ENCODE data around the gene PRRG1.

- TF ChIP-seq CTCF (IDR thresholded peaks at IDR 0.05) = no peak
- TF ChIP-seq, protein P1, sequence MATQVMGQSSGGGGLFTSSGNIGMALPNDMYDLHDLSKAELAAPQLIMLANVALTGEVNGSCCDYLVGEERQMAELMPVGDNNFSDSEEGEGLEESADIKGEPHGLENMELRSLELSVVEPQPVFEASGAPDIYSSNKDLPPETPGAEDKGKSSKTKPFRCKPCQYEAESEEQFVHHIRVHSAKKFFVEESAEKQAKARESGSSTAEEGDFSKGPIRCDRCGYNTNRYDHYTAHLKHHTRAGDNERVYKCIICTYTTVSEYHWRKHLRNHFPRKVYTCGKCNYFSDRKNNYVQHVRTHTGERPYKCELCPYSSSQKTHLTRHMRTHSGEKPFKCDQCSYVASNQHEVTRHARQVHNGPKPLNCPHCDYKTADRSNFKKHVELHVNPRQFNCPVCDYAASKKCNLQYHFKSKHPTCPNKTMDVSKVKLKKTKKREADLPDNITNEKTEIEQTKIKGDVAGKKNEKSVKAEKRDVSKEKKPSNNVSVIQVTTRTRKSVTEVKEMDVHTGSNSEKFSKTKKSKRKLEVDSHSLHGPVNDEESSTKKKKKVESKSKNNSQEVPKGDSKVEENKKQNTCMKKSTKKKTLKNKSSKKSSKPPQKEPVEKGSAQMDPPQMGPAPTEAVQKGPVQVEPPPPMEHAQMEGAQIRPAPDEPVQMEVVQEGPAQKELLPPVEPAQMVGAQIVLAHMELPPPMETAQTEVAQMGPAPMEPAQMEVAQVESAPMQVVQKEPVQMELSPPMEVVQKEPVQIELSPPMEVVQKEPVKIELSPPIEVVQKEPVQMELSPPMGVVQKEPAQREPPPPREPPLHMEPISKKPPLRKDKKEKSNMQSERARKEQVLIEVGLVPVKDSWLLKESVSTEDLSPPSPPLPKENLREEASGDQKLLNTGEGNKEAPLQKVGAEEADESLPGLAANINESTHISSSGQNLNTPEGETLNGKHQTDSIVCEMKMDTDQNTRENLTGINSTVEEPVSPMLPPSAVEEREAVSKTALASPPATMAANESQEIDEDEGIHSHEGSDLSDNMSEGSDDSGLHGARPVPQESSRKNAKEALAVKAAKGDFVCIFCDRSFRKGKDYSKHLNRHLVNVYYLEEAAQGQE (IDR thresholded peaks at IDR 0.05; ENCODE audit: insufficient read depth in 1 of 2, low read depth in 2 of 2, low read length in 1 of 2) = no peak
- no peak for TF ChIP-seq SIN3A (IDR thresholded peaks at IDR 0.05; ENCODE audit: borderline replicate concordance, insufficient read depth, low read depth, low read length)
- TF ChIP-seq TCF7L2 (IDR thresholded peaks at IDR 0.05; ENCODE audit: low read depth, low read length) = no peak
- TF ChIP-seq POLR2AphosphoS5 (IDR thresholded peaks at IDR 0.05; ENCODE audit: low read depth, low read length) = no peak
These were observed 76.2 kb downstream of the PRRG1 start for GRCh38 chrX:37425370-37425769.
